ENCODE results near the gene SELENON.

DNA sequence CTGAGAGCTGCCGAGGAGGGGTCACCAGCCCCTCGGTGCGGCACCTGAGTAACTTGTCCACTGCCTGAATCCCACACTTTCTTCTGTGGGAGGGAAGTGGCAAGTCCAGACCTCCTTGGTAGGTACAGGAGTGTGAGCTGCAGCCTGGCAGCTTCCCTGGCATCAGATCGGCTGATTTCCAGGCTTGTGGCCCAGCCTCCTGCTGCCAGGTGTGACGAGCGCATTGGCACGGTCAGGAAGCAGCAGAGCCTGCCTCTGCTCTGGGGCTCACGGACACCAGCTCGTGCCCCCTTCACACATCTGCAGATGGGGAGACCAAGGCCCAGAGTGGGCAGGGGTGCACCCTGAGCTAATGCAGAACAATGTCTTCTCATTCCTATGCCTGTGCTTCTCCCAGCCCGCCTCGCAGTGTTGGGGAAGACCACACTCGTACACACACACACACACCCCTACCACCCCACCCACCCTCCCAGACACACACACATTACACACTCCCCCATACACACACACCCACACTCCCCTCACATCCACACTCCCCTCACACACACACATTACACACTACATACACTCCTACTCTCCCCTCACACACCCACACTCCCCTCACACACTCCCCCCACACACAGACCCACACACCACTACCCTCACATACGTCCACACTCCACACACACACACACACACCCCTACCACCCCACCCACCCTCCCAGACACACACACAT, 33.1 kb upstream of the SELENON start:
- no peak for TF ChIP-seq POLR2A (IDR thresholded peaks at IDR 0.05)
- TF ChIP-seq, protein P1, sequence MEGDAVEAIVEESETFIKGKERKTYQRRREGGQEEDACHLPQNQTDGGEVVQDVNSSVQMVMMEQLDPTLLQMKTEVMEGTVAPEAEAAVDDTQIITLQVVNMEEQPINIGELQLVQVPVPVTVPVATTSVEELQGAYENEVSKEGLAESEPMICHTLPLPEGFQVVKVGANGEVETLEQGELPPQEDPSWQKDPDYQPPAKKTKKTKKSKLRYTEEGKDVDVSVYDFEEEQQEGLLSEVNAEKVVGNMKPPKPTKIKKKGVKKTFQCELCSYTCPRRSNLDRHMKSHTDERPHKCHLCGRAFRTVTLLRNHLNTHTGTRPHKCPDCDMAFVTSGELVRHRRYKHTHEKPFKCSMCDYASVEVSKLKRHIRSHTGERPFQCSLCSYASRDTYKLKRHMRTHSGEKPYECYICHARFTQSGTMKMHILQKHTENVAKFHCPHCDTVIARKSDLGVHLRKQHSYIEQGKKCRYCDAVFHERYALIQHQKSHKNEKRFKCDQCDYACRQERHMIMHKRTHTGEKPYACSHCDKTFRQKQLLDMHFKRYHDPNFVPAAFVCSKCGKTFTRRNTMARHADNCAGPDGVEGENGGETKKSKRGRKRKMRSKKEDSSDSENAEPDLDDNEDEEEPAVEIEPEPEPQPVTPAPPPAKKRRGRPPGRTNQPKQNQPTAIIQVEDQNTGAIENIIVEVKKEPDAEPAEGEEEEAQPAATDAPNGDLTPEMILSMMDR (IDR thresholded peaks at IDR 0.05), result no peak
